Measurements from ENCODE around the gene C11orf86. TPM values are rescaled to one million over a fixed set of nuclear protein-coding genes. Genes with fewer than 3 reads are reported as not detected.

C11orf86 gene
- total and polyA plus RNA-seq, 2 donors (not counting 3 experiments of a cell fraction or from before 2014, with no cell fraction given), result not detected

GRCh38 chr11:66979336-66979980 lies 4.4 kb downstream of the C11orf86 start:
- DNase-seq (ENCODE audit: low read depth, low spot score), result no peak
- no peaks in the 10 kb centered on the region for H3K36me3 ChIP-seq (ENCODE audit: control insufficient read depth in 2 of 2, extremely low read depth in 1 of 2, insufficient read depth in 2 of 2, low read length in 2 of 2)
- no peak overlapping the region for H3K27ac ChIP-seq (ENCODE audit: insufficient read depth, low read depth, low read length)
- no TSS peak for BruUV-seq (replicated peaks)
- intact Hi-C loops (cut with micrococcal nuclease), result no loop called here
- TF ChIP-seq CTCF (IDR thresholded peaks at IDR 0.05; ENCODE audit: extremely low read depth in 1 of 2, insufficient read depth in 1 of 2, low read depth in 1 of 2, low read length in 2 of 2), result no peak
- TF ChIP-seq EZH2 (IDR thresholded peaks at IDR 0.05; ENCODE audit: borderline replicate concordance, low read depth, low read length, severe bottlenecking), result no peak
- no peak for TF ChIP-seq POLR2AphosphoS5 (IDR thresholded peaks at IDR 0.05; ENCODE audit: insufficient read depth, low read depth, low read length)
- no peak for TF ChIP-seq GATA2 (IDR thresholded peaks at IDR 0.05; ENCODE audit: insufficient read depth, insufficient read length, low read depth, low read length)
- TF ChIP-seq MAX (IDR thresholded peaks at IDR 0.05; ENCODE audit: insufficient read depth, insufficient read length), result no peak
- no peak for TF ChIP-seq FOS (IDR thresholded peaks at IDR 0.05; ENCODE audit: borderline replicate concordance, insufficient read depth, low read length)
- TF ChIP-seq JUN (IDR thresholded peaks at IDR 0.05; ENCODE audit: borderline replicate concordance, insufficient read depth, insufficient read length, low read depth), result no peak
- TF ChIP-seq MYC (IDR thresholded peaks at IDR 0.05; ENCODE audit: low read depth, low read length), result no peak
- TF ChIP-seq POLR2A (IDR thresholded peaks at IDR 0.05; ENCODE audit: low read depth, low read length), result no peak
- no peak overlapping the region for H3K4me2 ChIP-seq (ENCODE audit: insufficient read depth, low read length)
- H3K79me2 ChIP-seq (ENCODE audit: control insufficient read depth, insufficient read depth, low read length), result no peaks in the 10 kb centered on the region
- no peak overlapping the region for H3K9ac ChIP-seq (replicated peaks; ENCODE audit: extremely low read depth, insufficient read depth, low read length)
- peaks cover 6% of the 10 kb centered on the region for H3K4me1 ChIP-seq (ENCODE audit: control insufficient read depth, extremely low read depth, insufficient read depth, low read length)
- dilution Hi-C loops (cut with MboI; ENCODE audit: extremely low pct_ligation_motif_present, low sequenced_read_pairs), result no loop called here
- no peaks in the 10 kb centered on the region for H4K20me1 ChIP-seq (replicated peaks; ENCODE audit: control insufficient read depth, extremely low read depth, insufficient read depth, low read length)
- ChIA-PET CTCF (interaction anchor here (0.7 kb wide), 1 partner anchor 142 kb away, joined by 3 read pairs; no protein-coding TSS in a partner anchor), POLR2A (no interaction called here)
- no peaks in the 10 kb centered on the region for H3K9me1 ChIP-seq (replicated peaks; ENCODE audit: control insufficient read depth, extremely low read depth, insufficient read depth, low read length)
- no peaks in the 10 kb centered on the region for H3K27me3 ChIP-seq (ENCODE audit: control insufficient read depth in 2 of 2, insufficient read depth in 2 of 2, low read length in 2 of 2)
- no peak overlapping the region for H2AFZ ChIP-seq (ENCODE audit: low read depth, low read length)
- FAIRE-seq, result no peak
- no peaks in the 10 kb centered on the region for H3K9me3 ChIP-seq (replicated peaks; ENCODE audit: control insufficient read depth, insufficient read depth, low read length)
- no peak overlapping the region for H3K4me3 ChIP-seq (replicated peaks in 1 of 3; ENCODE audit: insufficient read depth in 1 of 3, low read depth in 1 of 3, low read length in 3 of 3)
